Measurements from ENCODE around the gene DPH7.
"Not testable (repeated sequence)": the region's sequence is repeated elsewhere in the genome, so short reads cannot be mapped to it uniquely, and the experiment has no call there.

DPH7 gene

DNA sequence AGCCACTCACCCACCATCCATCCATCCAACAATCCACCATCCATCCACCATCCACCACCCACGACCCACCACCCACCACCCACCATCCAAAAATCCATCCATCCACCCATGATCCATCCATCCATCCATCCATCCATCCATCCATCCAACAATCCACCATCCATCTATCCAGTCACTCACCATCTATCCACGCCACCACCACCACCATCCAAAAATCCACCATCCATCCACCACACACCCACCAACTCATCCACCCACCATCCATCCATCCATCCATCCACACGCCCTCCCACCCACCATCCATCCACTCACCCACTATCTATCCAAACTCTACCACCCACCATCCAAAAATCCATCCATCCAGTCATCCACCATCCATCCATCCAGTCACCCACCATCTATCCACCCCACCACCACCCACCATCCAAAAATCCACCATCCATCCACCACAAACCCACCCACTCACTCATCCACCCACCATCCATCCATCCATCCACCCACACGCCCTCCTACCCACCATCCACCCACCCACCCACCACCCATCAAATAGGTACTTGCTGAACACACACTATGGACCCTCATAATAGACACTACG lies 9.0 kb downstream of the DPH7 start:
- DNase-seq (ENCODE audit: low read depth) = no peak
- no peak overlapping the region for H3K4me3 ChIP-seq (ENCODE audit: low read depth, low read length)
- TF ChIP-seq, protein P1, sequence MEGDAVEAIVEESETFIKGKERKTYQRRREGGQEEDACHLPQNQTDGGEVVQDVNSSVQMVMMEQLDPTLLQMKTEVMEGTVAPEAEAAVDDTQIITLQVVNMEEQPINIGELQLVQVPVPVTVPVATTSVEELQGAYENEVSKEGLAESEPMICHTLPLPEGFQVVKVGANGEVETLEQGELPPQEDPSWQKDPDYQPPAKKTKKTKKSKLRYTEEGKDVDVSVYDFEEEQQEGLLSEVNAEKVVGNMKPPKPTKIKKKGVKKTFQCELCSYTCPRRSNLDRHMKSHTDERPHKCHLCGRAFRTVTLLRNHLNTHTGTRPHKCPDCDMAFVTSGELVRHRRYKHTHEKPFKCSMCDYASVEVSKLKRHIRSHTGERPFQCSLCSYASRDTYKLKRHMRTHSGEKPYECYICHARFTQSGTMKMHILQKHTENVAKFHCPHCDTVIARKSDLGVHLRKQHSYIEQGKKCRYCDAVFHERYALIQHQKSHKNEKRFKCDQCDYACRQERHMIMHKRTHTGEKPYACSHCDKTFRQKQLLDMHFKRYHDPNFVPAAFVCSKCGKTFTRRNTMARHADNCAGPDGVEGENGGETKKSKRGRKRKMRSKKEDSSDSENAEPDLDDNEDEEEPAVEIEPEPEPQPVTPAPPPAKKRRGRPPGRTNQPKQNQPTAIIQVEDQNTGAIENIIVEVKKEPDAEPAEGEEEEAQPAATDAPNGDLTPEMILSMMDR (IDR thresholded peaks at IDR 0.05; ENCODE audit: low read depth, low read length, missing control alignments) = no peak

DNA sequence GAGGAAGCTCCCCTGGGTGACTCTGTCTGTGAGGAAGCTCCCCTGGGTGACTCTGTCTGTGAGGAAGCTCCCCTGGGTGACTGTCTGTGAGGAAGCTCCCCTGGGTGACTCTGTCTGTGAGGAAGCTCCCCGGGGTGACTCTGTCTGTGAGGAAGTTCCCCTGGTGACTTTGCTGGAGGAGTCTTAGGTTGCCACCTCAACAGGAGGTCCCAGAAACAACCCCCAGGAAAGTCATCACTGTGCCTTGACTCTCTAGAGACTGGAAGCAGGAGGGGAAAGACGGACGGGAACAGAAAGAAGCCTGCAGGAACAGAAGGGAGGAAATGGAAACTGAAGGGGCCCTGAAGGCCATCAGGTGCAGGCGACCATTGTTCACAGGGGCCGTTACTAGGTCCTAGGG lies 10.3 kb downstream of the DPH7 start:
- H3K4me3 ChIP-seq (ENCODE audit: low read depth, low read length); DNase-seq (ENCODE audit: low read depth): not testable (repeated sequence)

DNA sequence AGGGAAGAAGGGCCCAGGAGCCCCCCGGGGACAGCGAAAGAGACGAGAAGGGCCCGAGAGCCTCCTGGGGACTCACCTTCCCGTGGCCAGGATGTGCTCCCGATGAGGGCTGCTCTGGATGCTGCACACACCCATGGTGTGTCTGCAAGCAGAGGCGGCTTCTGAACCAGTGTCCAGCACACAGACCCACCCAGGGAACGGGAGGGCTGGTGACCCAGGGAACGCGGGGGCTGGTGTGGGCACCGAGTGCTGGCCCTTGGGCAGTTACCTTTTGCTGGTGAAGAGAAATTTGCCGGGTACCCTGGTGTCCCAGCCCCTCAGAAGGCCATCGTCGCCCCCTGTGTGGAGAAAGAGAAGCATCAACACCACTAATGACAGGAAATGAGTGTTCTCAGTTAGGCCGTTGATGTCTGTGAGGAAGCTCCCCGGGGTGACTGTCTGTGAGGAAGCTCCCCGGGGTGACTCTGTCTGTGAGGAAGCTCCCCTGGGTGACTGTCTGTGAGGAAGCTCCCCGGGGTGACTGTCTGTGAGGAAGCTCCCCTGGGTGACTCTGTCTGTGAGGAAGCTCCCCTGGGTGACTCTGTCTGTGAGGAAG lies 13.8 kb downstream of the DPH7 start:
- TF ChIP-seq, protein P1 (IDR thresholded peaks at IDR 0.05; ENCODE audit: low read depth, low read length, missing control alignments) = no peak
- no peak for DNase-seq (ENCODE audit: low read depth)
- no peak overlapping the region for H3K4me3 ChIP-seq (ENCODE audit: low read depth, low read length)

DNA sequence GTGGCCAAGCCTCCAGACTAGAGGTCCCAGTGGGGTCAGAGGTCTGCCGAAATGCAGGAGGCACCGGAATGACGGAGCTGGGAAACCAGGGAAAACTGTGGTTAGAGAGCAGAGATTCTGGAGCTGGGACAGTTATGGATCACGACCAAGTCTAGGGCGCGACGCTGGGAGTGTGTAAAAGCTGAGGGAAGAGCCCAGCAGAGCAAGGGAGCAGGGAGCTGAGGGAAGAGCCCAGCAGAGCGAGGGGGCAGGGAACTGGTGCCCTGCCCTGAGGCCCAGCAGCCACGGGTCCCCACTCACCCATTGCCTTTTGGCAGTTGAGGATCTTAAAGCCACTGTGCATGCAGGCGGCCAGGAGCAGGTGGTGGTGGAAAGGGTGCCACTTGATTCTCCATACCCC lies 14.6 kb downstream of the DPH7 start:
- no peak for DNase-seq (ENCODE audit: low read depth)
- H3K4me3 ChIP-seq (ENCODE audit: low read depth, low read length) = no peak overlapping the region
- TF ChIP-seq, protein P1 (IDR thresholded peaks at IDR 0.05; ENCODE audit: low read depth, low read length, missing control alignments) = no peak

DNA sequence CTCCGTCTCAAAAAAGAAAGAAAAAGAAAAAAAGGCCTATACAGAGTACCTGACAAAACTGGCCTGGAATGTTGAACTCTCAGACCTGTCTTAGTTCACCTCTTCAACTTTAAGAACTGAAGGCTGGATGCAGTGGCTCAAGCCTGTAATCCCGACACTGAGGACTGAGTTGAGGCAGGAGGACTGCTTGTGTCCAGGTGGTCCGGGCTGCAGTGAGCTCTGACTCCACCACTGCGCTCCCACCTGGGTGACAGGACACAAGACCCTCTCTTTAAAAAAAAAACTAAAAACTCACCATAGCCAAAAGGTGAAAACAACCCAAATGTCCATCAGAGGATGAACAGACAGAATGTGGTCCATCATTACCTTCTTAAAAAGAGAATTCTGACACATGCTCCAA lies 20.6 kb downstream of the DPH7 start:
- DNase-seq (ENCODE audit: low read depth) = no peak
- no peak overlapping the region for H3K4me3 ChIP-seq (ENCODE audit: low read depth, low read length)
- TF ChIP-seq, protein P1 (IDR thresholded peaks at IDR 0.05; ENCODE audit: low read depth, low read length, missing control alignments) = no peak

DNA sequence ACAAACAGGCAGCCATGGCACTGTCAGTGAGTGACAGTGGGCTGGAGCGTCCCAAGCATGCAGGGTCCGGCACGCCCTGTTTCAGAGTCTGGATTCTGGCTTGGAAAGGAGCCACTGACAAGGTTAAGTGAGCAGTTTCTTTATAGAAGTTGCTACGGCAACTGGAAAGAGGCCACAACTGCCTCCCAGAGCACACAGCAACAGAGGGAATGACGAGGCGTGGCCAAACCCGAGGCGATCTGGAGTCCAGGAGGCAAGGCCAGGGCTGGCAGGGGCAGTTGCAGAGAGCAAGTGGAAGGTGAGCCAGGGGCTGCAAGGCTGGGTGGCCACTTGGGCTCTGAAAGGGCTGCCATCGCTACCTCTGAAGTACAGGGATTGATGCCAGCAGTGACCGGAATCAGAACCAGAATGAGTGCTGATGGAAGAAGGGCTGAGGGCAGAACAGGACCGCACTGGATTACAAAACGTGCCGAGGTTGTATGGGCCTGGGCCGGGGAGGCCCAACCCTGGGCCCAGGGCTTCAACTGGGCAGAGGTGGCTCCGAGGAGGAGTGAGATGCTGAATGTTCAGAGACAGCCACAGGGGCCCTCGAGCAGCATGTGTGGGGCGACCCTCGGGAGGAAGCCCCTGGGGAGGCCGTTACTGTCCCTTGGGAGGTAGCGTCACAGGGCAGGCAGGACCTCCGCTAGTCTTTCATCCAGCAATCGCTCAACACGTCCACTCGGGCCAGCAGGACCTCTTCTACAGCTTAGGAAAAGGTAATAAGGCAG lies 22.5 kb downstream of the DPH7 start:
- TF ChIP-seq, protein P1 (IDR thresholded peaks at IDR 0.05; ENCODE audit: low read depth, low read length, missing control alignments) = no peak
- no peak for DNase-seq (ENCODE audit: low read depth)
- H3K4me3 ChIP-seq (ENCODE audit: low read depth, low read length) = no peak overlapping the region

DNA sequence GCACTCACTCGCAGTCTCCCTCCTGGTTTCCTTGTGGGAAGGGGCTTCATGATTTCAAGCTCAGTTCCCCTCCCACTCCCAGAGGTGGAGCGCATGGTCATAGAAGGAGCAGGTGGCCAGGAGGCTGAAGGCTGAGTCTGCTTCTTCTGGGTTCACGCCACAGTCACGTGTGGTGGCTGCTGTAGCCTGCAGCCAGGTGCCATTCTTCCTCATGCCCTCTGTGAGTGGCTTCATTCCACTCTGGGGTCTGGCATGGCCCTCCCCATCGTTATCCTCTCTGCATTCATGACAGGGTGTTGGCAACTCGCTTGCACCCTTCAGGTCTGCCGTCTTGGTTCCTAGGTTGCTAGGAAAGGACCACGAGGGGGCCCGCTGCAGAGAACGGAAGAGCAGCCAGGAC lies 23.5 kb downstream of the DPH7 start:
- no peak overlapping the region for H3K4me3 ChIP-seq (ENCODE audit: low read depth, low read length)
- TF ChIP-seq, protein P1 (IDR thresholded peaks at IDR 0.05; ENCODE audit: low read depth, low read length, missing control alignments) = no peak
- DNase-seq (ENCODE audit: low read depth) = no peak

Measured in GM12864 (cell line).